Chondrocyte (in vitro differentiated cells): Measurements from ENCODE around the gene TMBIM1. TPM values are rescaled to one million over a fixed set of nuclear protein-coding genes. Genes with fewer than 3 reads are reported as not detected.

Experiments used
- DNase-seq: peaks from one replicate; pipeline ENCODE4 v3.0.0; 2021; ENCODE audit warnings: mixed read lengths, low spot score
- H3K27ac Mint-ChIP-seq: one replicate; pipeline ENCODE4 v1.8.0; 2021; ENCODE audit warnings: mild to moderate bottlenecking, moderate library complexity, mixed read lengths; ENCODE audit not compliant: unreplicated experiment
- H3K27me3 Mint-ChIP-seq: 2 replicates; pipeline ENCODE4 v1.8.0; 2021; ENCODE audit warnings: low read depth, mixed read lengths
- H3K36me3 Mint-ChIP-seq: 2 replicates; pipeline ENCODE4 v1.8.0; 2021; ENCODE audit warnings: low read depth, mixed read lengths
- H3K4me1 Mint-ChIP-seq: 2 replicates; pipeline ENCODE4 v1.8.0; 2021; ENCODE audit warnings: low read depth, mild to moderate bottlenecking, mixed read lengths
- H3K4me3 Mint-ChIP-seq: one replicate; pipeline ENCODE4 v1.8.0; 2021; ENCODE audit warnings: mild to moderate bottlenecking, moderate library complexity, mixed read lengths; ENCODE audit not compliant: unreplicated experiment
- H3K9me3 Mint-ChIP-seq: 2 replicates; pipeline ENCODE4 v1.8.0; 2021; ENCODE audit warnings: low read depth, mixed read lengths
- total RNA-seq: library from RNA; stranded (reverse); gene quantifications from 3 replicates; pipeline ENCODE4 v1.2.1, GENCODE V29; 2021
- TF ChIP-seq, protein P1 (sequence below): fragments of 200-600 bp; sonication (generic); IDR thresholded peaks from 2 replicates; pipeline ENCODE4 v1.5.0; 2021; ENCODE audit warnings: antibody characterized with exemption, mild to moderate bottlenecking, moderate library complexity

TMBIM1 gene
- total RNA-seq, 1 donor from 2014 or later: 100 TPM

- Mint-ChIP-seq H3K9me3 (no peaks in the 10 kb centered on the region), H3K27ac (peak overlapping the region; percentile 94), H3K36me3 (peaks cover 20% of the 10 kb centered on the region), H3K4me3 (peak overlapping the region; percentile 22), H3K27me3 (no peaks in the 10 kb centered on the region), H3K4me1 (peaks cover 53% of the 10 kb centered on the region)
- TF ChIP-seq, protein P1, sequence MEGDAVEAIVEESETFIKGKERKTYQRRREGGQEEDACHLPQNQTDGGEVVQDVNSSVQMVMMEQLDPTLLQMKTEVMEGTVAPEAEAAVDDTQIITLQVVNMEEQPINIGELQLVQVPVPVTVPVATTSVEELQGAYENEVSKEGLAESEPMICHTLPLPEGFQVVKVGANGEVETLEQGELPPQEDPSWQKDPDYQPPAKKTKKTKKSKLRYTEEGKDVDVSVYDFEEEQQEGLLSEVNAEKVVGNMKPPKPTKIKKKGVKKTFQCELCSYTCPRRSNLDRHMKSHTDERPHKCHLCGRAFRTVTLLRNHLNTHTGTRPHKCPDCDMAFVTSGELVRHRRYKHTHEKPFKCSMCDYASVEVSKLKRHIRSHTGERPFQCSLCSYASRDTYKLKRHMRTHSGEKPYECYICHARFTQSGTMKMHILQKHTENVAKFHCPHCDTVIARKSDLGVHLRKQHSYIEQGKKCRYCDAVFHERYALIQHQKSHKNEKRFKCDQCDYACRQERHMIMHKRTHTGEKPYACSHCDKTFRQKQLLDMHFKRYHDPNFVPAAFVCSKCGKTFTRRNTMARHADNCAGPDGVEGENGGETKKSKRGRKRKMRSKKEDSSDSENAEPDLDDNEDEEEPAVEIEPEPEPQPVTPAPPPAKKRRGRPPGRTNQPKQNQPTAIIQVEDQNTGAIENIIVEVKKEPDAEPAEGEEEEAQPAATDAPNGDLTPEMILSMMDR: no peak
- no peak for DNase-seq
Observed at GRCh38 chr2:218282173-218282991, 9.9 kb downstream of the TMBIM1 start.

DNA sequence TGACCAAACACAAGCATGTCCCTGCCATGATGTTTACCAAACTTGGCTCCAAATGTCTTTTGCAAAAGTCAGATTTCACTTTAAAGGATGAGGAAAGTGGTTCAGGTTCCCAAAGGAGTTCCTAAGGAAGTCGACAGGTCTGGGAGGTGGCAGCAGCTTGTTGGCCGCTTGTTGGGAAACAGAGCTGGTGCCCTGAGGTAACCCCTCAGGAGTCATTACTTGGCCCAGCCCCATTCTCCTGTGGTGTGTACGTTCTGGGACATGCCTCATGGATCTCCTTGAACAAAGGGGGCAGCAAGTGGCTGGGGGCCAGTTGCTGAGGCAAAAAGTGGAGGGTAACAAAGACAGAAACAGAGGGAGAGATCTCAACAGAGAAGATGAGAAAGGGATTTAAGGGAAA, 10.9 kb downstream of the TMBIM1 start:
- Mint-ChIP-seq H3K4me1 (peaks cover 44% of the 10 kb centered on the region), H3K36me3 (peaks cover 27% of the 10 kb centered on the region), H3K27ac (peak overlapping the region; percentile 79), H3K27me3 (no peaks in the 10 kb centered on the region), H3K4me3 (no peak overlapping the region), H3K9me3 (no peaks in the 10 kb centered on the region)
- no peak for DNase-seq
- TF ChIP-seq, protein P1: no peak

DNA sequence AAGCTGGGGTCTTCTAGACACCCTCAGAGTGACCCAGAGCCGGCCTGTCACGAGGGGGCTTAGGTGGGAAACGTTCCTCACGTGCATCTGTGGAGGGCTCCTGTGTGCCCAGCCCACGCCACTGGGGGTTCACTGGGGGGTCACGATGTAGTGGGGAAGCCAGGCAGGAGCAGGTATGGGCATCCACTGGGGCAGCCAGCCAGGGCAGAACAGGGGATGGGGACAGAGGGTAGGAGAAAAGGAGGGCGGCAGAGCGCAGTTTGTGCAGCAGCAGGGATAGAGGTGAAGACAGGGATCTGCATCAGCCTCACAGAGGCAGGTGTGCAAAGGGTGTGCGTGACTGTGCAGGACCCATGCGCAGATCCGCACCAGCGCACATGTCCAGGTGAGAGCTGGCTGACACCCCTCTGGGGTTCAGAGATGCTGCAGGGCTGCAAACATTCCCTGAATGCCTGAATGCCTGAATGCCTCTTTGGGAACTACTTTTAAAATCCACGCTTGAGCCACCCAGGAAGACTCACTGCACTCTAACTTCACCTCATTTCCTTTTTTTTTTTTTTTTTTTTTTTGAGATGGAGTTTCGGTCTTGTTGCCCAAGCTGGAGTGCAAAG, 11.9 kb downstream of the TMBIM1 start:
- DNase-seq: no peak
- peaks cover 29% of the 10 kb centered on the region for H3K36me3 Mint-ChIP-seq

DNA sequence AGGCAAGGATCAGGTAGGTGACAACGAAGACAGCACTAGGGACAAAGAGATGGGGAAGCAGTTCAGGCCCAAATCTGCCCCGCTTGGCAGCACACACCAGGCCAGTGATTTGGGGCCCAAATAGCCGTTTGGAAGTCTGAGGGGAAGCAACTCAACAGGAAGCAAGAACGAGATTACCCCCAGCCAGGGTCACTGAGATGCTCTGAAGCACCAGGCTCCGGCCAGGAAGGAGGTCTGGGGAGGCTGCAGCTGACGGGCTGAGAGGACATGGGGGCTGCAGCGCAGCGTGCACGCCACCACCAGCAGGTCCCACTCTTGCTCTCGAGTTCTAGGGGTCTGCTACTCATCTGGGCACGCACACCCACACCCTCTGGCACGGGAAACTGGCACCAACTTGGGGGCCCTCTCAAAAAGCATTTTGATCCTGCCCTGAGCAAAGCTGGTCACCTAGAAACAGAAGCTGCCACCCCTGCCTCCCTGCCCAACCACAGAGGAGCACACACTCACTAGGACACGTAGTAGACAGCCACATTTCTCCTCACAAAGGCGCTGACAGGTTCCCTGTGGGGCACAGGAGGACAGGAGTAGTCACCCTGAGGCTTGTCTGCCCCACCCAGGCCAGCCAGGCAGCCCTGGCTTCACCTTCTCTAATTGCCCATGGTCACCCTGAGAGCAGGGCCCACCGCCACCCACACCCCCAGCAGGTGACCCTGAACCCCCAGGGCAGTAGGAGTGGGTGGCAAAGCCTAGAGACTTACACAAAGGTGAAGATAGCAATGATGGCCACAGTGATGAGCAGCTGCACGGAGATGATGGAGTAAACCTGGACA, 13.6 kb downstream of the TMBIM1 start:
- TF ChIP-seq, protein P1: no peak
- no peaks in the 10 kb centered on the region for H3K9me3 Mint-ChIP-seq
- peaks cover 21% of the 10 kb centered on the region for H3K4me1 Mint-ChIP-seq
- no peaks in the 10 kb centered on the region for H3K27me3 Mint-ChIP-seq
- peaks cover 37% of the 10 kb centered on the region for H3K36me3 Mint-ChIP-seq
- no peak overlapping the region for H3K27ac Mint-ChIP-seq
- DNase-seq: no peak
- H3K4me3 Mint-ChIP-seq: no peak overlapping the region

More for the DNA sequence above, 11.9 kb downstream of the TMBIM1 start:
- Mint-ChIP-seq H3K4me1 (peaks cover 33% of the 10 kb centered on the region), H3K27me3 (no peaks in the 10 kb centered on the region), H3K4me3 (no peak overlapping the region), H3K27ac (no peak overlapping the region), H3K9me3 (no peaks in the 10 kb centered on the region)
- TF ChIP-seq, protein P1: no peak

GRCh38 chr2:218277921-218278320, 14.4 kb downstream of the TMBIM1 start:
- peaks cover 39% of the 10 kb centered on the region for H3K36me3 Mint-ChIP-seq

More at GRCh38 chr2:218277921-218278320, 14.4 kb downstream of the TMBIM1 start:
- Mint-ChIP-seq H3K4me3 (no peak overlapping the region), H3K4me1 (peaks cover 19% of the 10 kb centered on the region), H3K27ac (no peak overlapping the region), H3K9me3 (no peaks in the 10 kb centered on the region), H3K27me3 (no peaks in the 10 kb centered on the region)
- DNase-seq: no peak
- TF ChIP-seq, protein P1: no peak
